H9 (cell line): ENCODE results near the gene MAMDC4. TPM values are rescaled to one million over a fixed set of nuclear protein-coding genes. Genes with fewer than 3 reads are reported as not detected.

Source experiments
- DNase-seq: peaks from one replicate; pipeline ENCODE4 v3.0.0-alpha.2; 2017
- H2AFZ ChIP-seq: one replicate; pipeline ENCODE4 v1.6.1; 2013; ENCODE audit warnings: mild to moderate bottlenecking, low read length, control low read depth, moderate library complexity
- H2AK5ac ChIP-seq: 2 replicates; pipeline ENCODE4 v1.6.1; 2013; ENCODE audit warnings: low read length, control low read depth, mixed read lengths; ENCODE audit not compliant: insufficient read length
- H2BK120ac ChIP-seq: one replicate; pipeline ENCODE4 v1.6.1; 2013; ENCODE audit warnings: low read depth, mild to moderate bottlenecking, low read length, control low read depth, inconsistent platforms; ENCODE audit not compliant: poor library complexity, severe bottlenecking
- H2BK12ac ChIP-seq: 2 replicates; pipeline ENCODE4 v1.6.1; 2013; ENCODE audit warnings: low read length, control low read depth, mixed read lengths, low read depth; ENCODE audit not compliant: insufficient read length
- H2BK15ac ChIP-seq: 2 replicates; pipeline ENCODE4 v1.6.1; 2013; ENCODE audit warnings: low read depth, low read length, control low read depth
- H2BK20ac ChIP-seq: one replicate; pipeline ENCODE4 v1.6.1; 2013; ENCODE audit warnings: low read depth, mild to moderate bottlenecking, low read length, control low read depth, inconsistent platforms; ENCODE audit not compliant: poor library complexity, severe bottlenecking
- H2BK5ac ChIP-seq: 2 replicates; pipeline ENCODE4 v1.6.1; 2013; ENCODE audit warnings: low read length, control low read depth, mixed read lengths; ENCODE audit not compliant: insufficient read length
- H3K14ac ChIP-seq: 2 replicates; pipeline ENCODE4 v1.6.1; 2013; ENCODE audit warnings: low read length, control low read depth; ENCODE audit not compliant: insufficient read depth
- H3K18ac ChIP-seq: 2 replicates; pipeline ENCODE4 v1.6.1; 2013; ENCODE audit warnings: low read depth, mild to moderate bottlenecking, mixed read lengths, low read length, control low read depth; ENCODE audit not compliant: insufficient read length
- H3K23ac ChIP-seq: 2 replicates; pipeline ENCODE4 v1.6.1; 2013; ENCODE audit warnings: low read length, control low read depth, mixed read lengths, low read depth; ENCODE audit not compliant: insufficient read length
- H3K23me2 ChIP-seq: 2 replicates; pipeline ENCODE4 v1.6.1; 2013; ENCODE audit warnings: low read depth, mild to moderate bottlenecking, mixed read lengths, low read length, control low read depth; ENCODE audit not compliant: insufficient read length, poor library complexity, severe bottlenecking
- H3K27ac ChIP-seq: 2 replicates; pipeline ENCODE4 v1.5.1; 2013; ENCODE audit warnings: low read length, control low read depth, mixed read lengths, low read depth; ENCODE audit not compliant: insufficient read length
- H3K27me3 ChIP-seq: 2 replicates; pipeline ENCODE4 v1.6.1; 2013; ENCODE audit warnings: low read length, control low read depth, inconsistent platforms; ENCODE audit not compliant: insufficient read depth
- H3K4ac ChIP-seq: 2 replicates; pipeline ENCODE4 v1.6.1; 2013; ENCODE audit warnings: low read depth, mild to moderate bottlenecking, control low read depth, inconsistent platforms, low read length, moderate library complexity
- H3K4me1 ChIP-seq: 2 replicates; pipeline ENCODE4 v1.6.1; 2013; ENCODE audit warnings: low read length, control low read depth, inconsistent platforms; ENCODE audit not compliant: insufficient read depth
- H3K4me2 ChIP-seq: 2 replicates; pipeline ENCODE4 v1.6.1; 2013; ENCODE audit warnings: low read length, control low read depth, mixed read lengths; ENCODE audit not compliant: insufficient read length, insufficient read depth
- H3K56ac ChIP-seq: 2 replicates; pipeline ENCODE4 v1.6.1; 2013; ENCODE audit warnings: low read depth, mild to moderate bottlenecking, mixed read lengths, low read length, control low read depth; ENCODE audit not compliant: insufficient read length
- H3K79me1 ChIP-seq: 2 replicates; pipeline ENCODE4 v1.6.1; 2013; ENCODE audit warnings: low read depth, mild to moderate bottlenecking, moderate library complexity, low read length, control low read depth, inconsistent platforms; ENCODE audit not compliant: insufficient read depth, poor library complexity, severe bottlenecking
- H3K79me2 ChIP-seq: 2 replicates; pipeline ENCODE4 v1.6.1; 2013; ENCODE audit warnings: low read length, control low read depth, inconsistent platforms; ENCODE audit not compliant: insufficient read depth
- H3K9ac ChIP-seq: 2 replicates; pipeline ENCODE4 v1.6.1; 2013; ENCODE audit warnings: low read length, control low read depth, mixed read lengths; ENCODE audit not compliant: insufficient read length; ENCODE audit errors: extremely low read depth
- H3K9me3 ChIP-seq: one replicate; pipeline ENCODE4 v1.6.1; 2013; ENCODE audit warnings: low read depth, low read length, inconsistent platforms; ENCODE audit not compliant: control insufficient read depth
- H3T11ph ChIP-seq: one replicate; pipeline ENCODE4 v1.6.1; 2013; ENCODE audit warnings: mild to moderate bottlenecking, low read length, control low read depth, inconsistent platforms
- H4K20me1 ChIP-seq: one replicate; pipeline ENCODE4 v1.6.1; 2013; ENCODE audit not compliant: control insufficient read depth, insufficient read length, insufficient read depth
- H4K5ac ChIP-seq: 2 replicates; pipeline ENCODE4 v1.6.1; 2013; ENCODE audit warnings: low read depth, mild to moderate bottlenecking, mixed read lengths, low read length, control low read depth; ENCODE audit not compliant: insufficient read length
- H4K8ac ChIP-seq: replicated peaks from 2 replicates; pipeline ENCODE4 v1.6.1; 2013; ENCODE audit warnings: low read length, control low read depth, mixed read lengths, low read depth; ENCODE audit not compliant: insufficient read length
- H4K91ac ChIP-seq: 2 replicates; pipeline ENCODE4 v1.6.1; 2013; ENCODE audit warnings: low read depth, mild to moderate bottlenecking, moderate library complexity, mixed read lengths, low read length, control low read depth; ENCODE audit not compliant: insufficient read length
- H3K27ac Mint-ChIP-seq, 3 experiments: 2 replicates in 2 of 3; 3 replicates in 1 of 3; pipeline ENCODE4 v1.8.0; 2020 to 2021; ENCODE audit warnings: mixed read lengths in 3 of 3, mild to moderate bottlenecking in 1 of 3, moderate library complexity in 1 of 3
- H3K27me3 Mint-ChIP-seq: 2 replicates; pipeline ENCODE4 v1.8.0; 2021; ENCODE audit warnings: low read depth, mild to moderate bottlenecking, moderate library complexity, mixed read lengths
- H3K36me3 Mint-ChIP-seq, 3 experiments: 2 replicates in 2 of 3; 3 replicates in 1 of 3; pipeline ENCODE4 v1.8.0; 2020 to 2021; ENCODE audit warnings: low read depth in 3 of 3, mixed read lengths in 3 of 3; ENCODE audit not compliant: insufficient read depth in 1 of 3
- H3K4me1 Mint-ChIP-seq, 2 experiments: 2 replicates each; pipeline ENCODE4 v1.8.0; 2020; ENCODE audit warnings: mixed read lengths in 2 of 2
- H3K4me3 Mint-ChIP-seq, 2 experiments: 2 replicates in 1 of 2; 3 replicates in 1 of 2; pipeline ENCODE4 v1.8.0; 2020 to 2021; ENCODE audit warnings: mild to moderate bottlenecking in 2 of 2, mixed read lengths in 2 of 2, moderate library complexity in 1 of 2
- H3K9me3 Mint-ChIP-seq, 2 experiments: 2 replicates in 1 of 2; 3 replicates in 1 of 2; pipeline ENCODE4 v1.8.0; 2020; ENCODE audit warnings: mild to moderate bottlenecking in 2 of 2, mixed read lengths in 2 of 2, moderate library complexity in 1 of 2
- WGBS: extraction: QIAGEN DNeasy Blood & Tissue Kit; methylation state at CpG from one replicate; pipeline ENCODE4 v1.1.7; 2013; ENCODE audit warnings: missing lambda C conversion rate, low lambda C conversion rate, mixed read lengths; ENCODE audit not compliant: insufficient read length; ENCODE audit errors: extremely low coverage; 5-methylcytosine and 5-hydroxymethylcytosine counted together
- total RNA-seq: library from RNA; stranded (reverse); gene quantifications from 2 replicates; pipeline ENCODE4 v1.2.1, GENCODE V29; 2021
- TF ChIP-seq, protein P1 (sequence below): fragments of 200-600 bp; sonication (generic); conservative IDR thresholded peaks from 3 replicates; pipeline ENCODE4 v1.8.0; 2021; ENCODE audit warnings: antibody characterized with exemption, mild to moderate bottlenecking

MAMDC4 gene
- total RNA-seq, 1 experiment from 2014 or later: 9.2 TPM

DNA sequence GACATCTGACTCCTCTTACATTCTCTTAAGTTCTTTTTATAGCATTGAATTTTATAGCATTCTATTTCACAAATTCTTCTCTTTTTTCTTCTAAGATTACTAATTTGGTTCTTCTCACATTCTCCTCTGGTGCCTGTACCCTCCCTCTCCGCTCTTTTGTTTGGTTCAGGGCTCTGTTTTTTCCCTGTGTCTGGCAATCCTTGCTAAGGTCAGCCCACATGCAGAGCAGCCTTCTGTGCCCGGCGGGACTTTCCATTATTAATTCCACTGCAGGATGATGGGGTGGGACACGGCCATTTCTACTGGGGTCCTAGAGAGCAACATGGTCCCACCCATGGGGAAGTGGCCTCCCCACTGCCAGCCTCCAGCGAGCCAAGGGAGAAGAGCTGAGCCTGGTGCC is 24.3 kb downstream of the MAMDC4 start:
- no peak overlapping the region for H2BK5ac ChIP-seq
- Mint-ChIP-seq H3K9me3 (peaks cover 36 to 39% of the 10 kb centered on the region in 2 experiments), H3K27ac (no peak overlapping the region), H3K27me3 (peaks cover 35% of the 10 kb centered on the region), H3K4me1 (peaks cover 0 to 1% of the 10 kb centered on the region in 2 experiments; a peak in 2 of 4 replicates), H3K4me3 (no peak overlapping the region), H3K36me3 (peaks cover 1 to 6% (median 5%) of the 10 kb centered on the region in 3 experiments; a peak in 5 of 7 replicates)
- H3K9ac ChIP-seq: no peak overlapping the region
- no peaks in the 10 kb centered on the region for H3K23me2 ChIP-seq
- no peak overlapping the region for H3K23ac ChIP-seq
- no peak overlapping the region for H4K8ac ChIP-seq
- H3K18ac ChIP-seq: no peak overlapping the region
- no peak overlapping the region for H2AK5ac ChIP-seq
- peaks cover 9% of the 10 kb centered on the region for H3K9me3 ChIP-seq
- no peak overlapping the region for H3T11ph ChIP-seq
- H3K79me1 ChIP-seq: no peaks in the 10 kb centered on the region
- H2BK12ac ChIP-seq: no peak overlapping the region
- H3K14ac ChIP-seq: no peak overlapping the region
- no peaks in the 10 kb centered on the region for H3K27me3 ChIP-seq
- no peak overlapping the region for H2BK120ac ChIP-seq
- H3K56ac ChIP-seq: no peak overlapping the region
- TF ChIP-seq, protein P1, sequence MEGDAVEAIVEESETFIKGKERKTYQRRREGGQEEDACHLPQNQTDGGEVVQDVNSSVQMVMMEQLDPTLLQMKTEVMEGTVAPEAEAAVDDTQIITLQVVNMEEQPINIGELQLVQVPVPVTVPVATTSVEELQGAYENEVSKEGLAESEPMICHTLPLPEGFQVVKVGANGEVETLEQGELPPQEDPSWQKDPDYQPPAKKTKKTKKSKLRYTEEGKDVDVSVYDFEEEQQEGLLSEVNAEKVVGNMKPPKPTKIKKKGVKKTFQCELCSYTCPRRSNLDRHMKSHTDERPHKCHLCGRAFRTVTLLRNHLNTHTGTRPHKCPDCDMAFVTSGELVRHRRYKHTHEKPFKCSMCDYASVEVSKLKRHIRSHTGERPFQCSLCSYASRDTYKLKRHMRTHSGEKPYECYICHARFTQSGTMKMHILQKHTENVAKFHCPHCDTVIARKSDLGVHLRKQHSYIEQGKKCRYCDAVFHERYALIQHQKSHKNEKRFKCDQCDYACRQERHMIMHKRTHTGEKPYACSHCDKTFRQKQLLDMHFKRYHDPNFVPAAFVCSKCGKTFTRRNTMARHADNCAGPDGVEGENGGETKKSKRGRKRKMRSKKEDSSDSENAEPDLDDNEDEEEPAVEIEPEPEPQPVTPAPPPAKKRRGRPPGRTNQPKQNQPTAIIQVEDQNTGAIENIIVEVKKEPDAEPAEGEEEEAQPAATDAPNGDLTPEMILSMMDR: no peak
- DNase-seq: no peak
- H2AFZ ChIP-seq: no peak overlapping the region
- no peak overlapping the region for H3K4ac ChIP-seq
- H2BK15ac ChIP-seq: no peak overlapping the region
- H2BK20ac ChIP-seq: no peak overlapping the region
- H4K5ac ChIP-seq: no peak overlapping the region
- no peaks in the 10 kb centered on the region for H4K20me1 ChIP-seq
- no peak overlapping the region for H3K4me2 ChIP-seq
- no CpG with 5 or more reads among the region's 5 CpGs for WGBS
- H4K91ac ChIP-seq: no peak overlapping the region
- no peaks in the 10 kb centered on the region for H3K79me2 ChIP-seq
- H3K4me1 ChIP-seq: no peaks in the 10 kb centered on the region
- H3K27ac ChIP-seq: no peak overlapping the region
